IMR-90 (cell line): Measurements from ENCODE around the gene CINP. TPM values are rescaled to one million over a fixed set of nuclear protein-coding genes. Genes with fewer than 3 reads are reported as not detected.

Experiments
- ATAC-seq: fragments of 200-7000 bp; cut with Tn5 transposase; 2 replicates; pipeline ENCODE4 v1.9.1; 2020; ENCODE audit warnings: low read depth, mild to moderate bottlenecking, moderate library complexity
- BruUV-seq: library from RNA; stranded (reverse); fragments of 400-500 nt; replicated peaks from 2 replicates; lab custom pipeline; 2021; lab: Mats Ljungman, UMichigan
- CTCF ChIA-PET: fragments of 300-600 bp; formaldehyde crosslinking; extraction: SDS; loops from one replicate; lab custom pipeline; 2021; ENCODE audit warnings: antibody characterized with exemption; lab: Yijun Ruan, JAX
- POLR2A ChIA-PET: fragments of 300-600 bp; sonication (Branson Sonifier 250); formaldehyde crosslinking; loops from one replicate; lab custom pipeline; 2022; ENCODE audit warnings: antibody characterized with exemption; ENCODE audit not compliant: unreplicated experiment; lab: Charles Lee
- DNase-seq: peaks from one replicate; pipeline ENCODE4 v3.0.0; 2013
- H2AFZ ChIP-seq: replicated peaks from 2 replicates; pipeline ENCODE3; 2013; ENCODE audit warnings: low read length, mild to moderate bottlenecking; ENCODE audit not compliant: poor library complexity
- H2AK5ac ChIP-seq: 2 replicates; pipeline ENCODE4 v1.6.1; 2013; ENCODE audit warnings: low read depth, low read length, inconsistent platforms
- H2AK9ac ChIP-seq: replicated peaks from 2 replicates; pipeline ENCODE3; 2013; ENCODE audit warnings: mild to moderate bottlenecking, low read depth, low read length, moderate library complexity; ENCODE audit not compliant: poor library complexity
- H2BK120ac ChIP-seq: 2 replicates; pipeline ENCODE4 v1.6.1; 2013; ENCODE audit warnings: low read depth, low read length, inconsistent platforms
- H2BK15ac ChIP-seq: 3 replicates; pipeline ENCODE4 v1.6.1; 2013; ENCODE audit warnings: low read depth, low read length, inconsistent platforms
- H2BK20ac ChIP-seq: 2 replicates; pipeline ENCODE4 v1.6.1; 2013; ENCODE audit warnings: low read depth, mild to moderate bottlenecking, inconsistent platforms, low read length, moderate library complexity
- H2BK5ac ChIP-seq: 2 replicates; pipeline ENCODE4 v1.6.1; 2013; ENCODE audit warnings: mild to moderate bottlenecking, low read depth, low read length, inconsistent platforms; ENCODE audit not compliant: poor library complexity, severe bottlenecking
- H3K14ac ChIP-seq: replicated peaks from 2 replicates; pipeline ENCODE4 v1.6.1; 2013; ENCODE audit warnings: low read depth, low read length, inconsistent platforms
- H3K18ac ChIP-seq: 2 replicates; pipeline ENCODE4 v1.6.1; 2013; ENCODE audit warnings: low read depth, low read length, control low read depth
- H3K23ac ChIP-seq: 2 replicates; pipeline ENCODE4 v1.6.1; 2013; ENCODE audit warnings: low read depth, low read length, inconsistent platforms
- H3K27ac ChIP-seq: 2 replicates; pipeline ENCODE4 v1.5.1; 2013; ENCODE audit warnings: mild to moderate bottlenecking, control low read depth, low read length; ENCODE audit not compliant: insufficient read depth
- H3K27me3 ChIP-seq: 2 replicates; pipeline ENCODE4 v1.6.1; 2013; ENCODE audit warnings: low read length; ENCODE audit not compliant: control insufficient read depth, insufficient read depth
- H3K36me3 ChIP-seq: 2 replicates; pipeline ENCODE4 v1.6.1; 2013; ENCODE audit warnings: low read length, mixed read lengths; ENCODE audit not compliant: control insufficient read depth, insufficient read depth
- H3K4ac ChIP-seq: 2 replicates; pipeline ENCODE4 v1.6.1; 2013; ENCODE audit warnings: low read depth, low read length, inconsistent platforms
- H3K4me1 ChIP-seq: 2 replicates; pipeline ENCODE4 v1.6.1; 2013; ENCODE audit warnings: low read length, mixed read lengths; ENCODE audit not compliant: control insufficient read depth, insufficient read depth
- H3K4me2 ChIP-seq: 2 replicates; pipeline ENCODE4 v1.6.1; 2013; ENCODE audit warnings: low read depth, mild to moderate bottlenecking, control low read depth, low read length, moderate library complexity
- H3K4me3 ChIP-seq: 2 replicates; pipeline ENCODE4 v1.5.1; 2013; ENCODE audit warnings: low read depth, mild to moderate bottlenecking, control low read depth, low read length, moderate library complexity; ENCODE audit not compliant: insufficient read depth
- H3K56ac ChIP-seq: 2 replicates; pipeline ENCODE4 v1.6.1; 2013; ENCODE audit warnings: low read length, inconsistent platforms; ENCODE audit not compliant: insufficient read depth; ENCODE audit errors: extremely low read depth
- H3K79me1 ChIP-seq, 2 experiments: 2 replicates each; pipeline ENCODE4 v1.6.1; 2013; ENCODE audit warnings: low read length in 2 of 2, inconsistent platforms in 1 of 2, low read depth in 1 of 2
- H3K9ac ChIP-seq: 2 replicates; pipeline ENCODE4 v1.6.1; 2013; ENCODE audit warnings: low read depth, low read length, control low read depth
- H3K9me1 ChIP-seq: 2 replicates; pipeline ENCODE4 v1.6.1; 2013; ENCODE audit warnings: low read length, inconsistent platforms; ENCODE audit not compliant: insufficient read depth
- H3K9me3 ChIP-seq: 2 replicates; pipeline ENCODE4 v1.6.1; 2013; ENCODE audit warnings: low read length; ENCODE audit not compliant: control insufficient read depth, insufficient read depth
- H4K20me1 ChIP-seq: 2 replicates; pipeline ENCODE4 v1.6.1; 2013; ENCODE audit warnings: low read length, inconsistent platforms; ENCODE audit not compliant: insufficient read depth
- H4K5ac ChIP-seq: 2 replicates; pipeline ENCODE4 v1.6.1; 2013; ENCODE audit warnings: mild to moderate bottlenecking, low read depth, low read length, control low read depth
- H4K8ac ChIP-seq, 2 experiments: 2 replicates each; pipeline ENCODE4 v1.6.1; 2013; ENCODE audit warnings: low read depth in 2 of 2, low read length in 2 of 2, control low read depth in 1 of 2, inconsistent platforms in 1 of 2
- H4K91ac ChIP-seq: 2 replicates; pipeline ENCODE4 v1.6.1; 2013; ENCODE audit warnings: low read depth, low read length, inconsistent platforms; ENCODE audit not compliant: insufficient read depth
- MAZ ChIP-seq: IDR thresholded peaks from 2 replicates; pipeline ENCODE4 v1.6.1; 2012; ENCODE audit warnings: low read depth, mild to moderate bottlenecking, low read length, improper control_type of control experiment, moderate library complexity, borderline replicate concordance
- MXI1 ChIP-seq: IDR thresholded peaks from 2 replicates; pipeline ENCODE4 v1.6.1; 2012; ENCODE audit warnings: low read depth, mild to moderate bottlenecking, low read length, moderate library complexity, borderline replicate concordance
- POLR2A ChIP-seq: IDR thresholded peaks from 2 replicates; pipeline ENCODE4 v1.6.1; 2012; ENCODE audit warnings: mild to moderate bottlenecking, low read depth, low read length
- RCOR1 ChIP-seq: IDR thresholded peaks from 2 replicates; pipeline ENCODE4 v1.6.1; 2012; ENCODE audit warnings: mild to moderate bottlenecking, low read length, improper control_type of control experiment; ENCODE audit not compliant: insufficient replicate concordance
- SMC3 ChIP-seq: fragments of 150-350 bp; IDR thresholded peaks from 2 replicates; pipeline ENCODE4 v1.6.1; 2016; ENCODE audit warnings: low read depth, mild to moderate bottlenecking, antibody characterized with exemption, low read length, moderate library complexity
- WGBS, 2 experiments: methylation state at CpG; one replicate each; pipeline versions ENCODE4 v1.1.5 to v1.1.7; 2013; ENCODE audit warnings: missing lambda C conversion rate in 2 of 2; ENCODE audit not compliant: insufficient read length in 1 of 2; ENCODE audit errors: extremely low coverage in 2 of 2; 5-methylcytosine and 5-hydroxymethylcytosine counted together
- dilution Hi-C: fragments of 300-500 bp; cut with HindIII; formaldehyde crosslinking; loops from one replicate; pipeline ENCODE4 v1.14.3; 2018; ENCODE audit warnings: low sequenced_read_pairs; ENCODE audit not compliant: unreplicated experiment
- in situ Hi-C: fragments of 300-500 bp; cut with MboI; formaldehyde crosslinking; loops from 3 replicates; pipeline ENCODE4 v1.14.3; 2019; ENCODE audit warnings: low sequenced_read_pairs, inconsistent platforms, mixed read lengths
- intact Hi-C: fragments of 100-400 bp; cut with micrococcal nuclease; formaldehyde crosslinking; loops from 2 replicates; pipeline ENCODE4 v1.10.0; 2022
- polyA plus RNA-seq, 3 experiments: library from polyadenylated mRNA; depleted of rRNA; stranded (reverse); fragments of >200 nt; gene quantifications; 2 replicates each; pipeline ENCODE4 v1.2.3, GENCODE V29; 2012; ENCODE audit warnings: low replicate concordance in 1 of 3
- total RNA-seq: library from RNA; depleted of rRNA; stranded (reverse); fragments of >200 nt; gene quantifications from 2 replicates; pipeline ENCODE4 v1.2.3, GENCODE V29; 2012
- TF ChIP-seq, protein P1 (sequence below): conservative IDR thresholded peaks from 2 replicates; pipeline ENCODE4 v1.5.1; 2012; ENCODE audit warnings: mild to moderate bottlenecking, low read depth, low read length, improper control_type of control experiment
- TF ChIP-seq, protein P2 (sequence below): fragments of 150-350 bp; IDR thresholded peaks from 2 replicates; pipeline ENCODE4 v1.6.1; 2016; ENCODE audit warnings: low read depth, mild to moderate bottlenecking, low read length, moderate library complexity, borderline replicate concordance
- TF ChIP-seq, protein P3 (sequence below): fragments of 150-350 bp; IDR thresholded peaks from 2 replicates; pipeline ENCODE4 v1.6.1; 2017; ENCODE audit warnings: mild to moderate bottlenecking, antibody characterized with exemption, low read length, low read depth

Gene CINP
- total and polyA plus RNA-seq, 2 of the 4 experiments (the other 2 are of a cell fraction) = 41.9 to 56.4 TPM

DNA sequence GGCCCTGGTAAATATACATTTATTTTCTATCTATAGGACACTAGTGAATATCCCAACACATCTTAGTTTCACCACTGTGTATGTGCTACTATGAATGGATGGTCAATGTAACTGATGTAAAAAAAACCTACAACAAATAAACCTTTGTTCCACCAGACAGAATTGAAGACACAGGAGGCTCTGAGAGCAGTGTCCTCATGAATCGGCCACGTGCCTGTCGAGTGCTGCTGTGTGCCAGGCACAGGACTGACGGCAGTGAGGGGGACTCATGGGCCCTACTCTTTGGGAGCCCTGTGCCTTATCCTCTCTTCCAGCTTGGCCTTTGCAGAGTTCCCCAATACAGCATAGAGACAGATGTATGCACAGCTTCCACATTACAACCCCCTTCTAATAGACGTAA is 18.2 kb downstream of the CINP start:
- Histone ChIP-seq H2BK15ac (no peak overlapping the region), H2AFZ (no peak overlapping the region), H3K4me1 (no peaks in the 10 kb centered on the region), H2BK20ac (no peak overlapping the region), H3K9me1 (no peaks in the 10 kb centered on the region), H3K27ac (no peak overlapping the region), H3K4me3 (no peak overlapping the region), H4K8ac (no peak overlapping the region), H3K56ac (no peak overlapping the region), H3K4ac (no peak overlapping the region), H3K79me1 (no peaks in the 10 kb centered on the region), H3K36me3 (peaks cover 50% of the 10 kb centered on the region), H3K23ac (no peak overlapping the region), H3K27me3 (no peaks in the 10 kb centered on the region), H4K20me1 (no peaks in the 10 kb centered on the region; the same call in 1 of the 2 replicates), H2AK5ac (no peak overlapping the region), H3K9me3 (no peaks in the 10 kb centered on the region), H4K5ac (no peak overlapping the region), H3K14ac (no peak overlapping the region), H3K4me2 (no peak overlapping the region), H3K9ac (no peak overlapping the region), H2BK120ac (no peak overlapping the region), H3K18ac (no peak overlapping the region), H2BK5ac (no peak overlapping the region), H2AK9ac (no peak overlapping the region), H4K91ac (no peak overlapping the region)
- ChIA-PET POLR2A (no interaction called here), CTCF (no interaction called here)
- TF ChIP-seq POLR2A (no peak), RCOR1 (no peak), MXI1 (no peak), MAZ (no peak), SMC3 (no peak)
- TF ChIP-seq, protein P1, sequence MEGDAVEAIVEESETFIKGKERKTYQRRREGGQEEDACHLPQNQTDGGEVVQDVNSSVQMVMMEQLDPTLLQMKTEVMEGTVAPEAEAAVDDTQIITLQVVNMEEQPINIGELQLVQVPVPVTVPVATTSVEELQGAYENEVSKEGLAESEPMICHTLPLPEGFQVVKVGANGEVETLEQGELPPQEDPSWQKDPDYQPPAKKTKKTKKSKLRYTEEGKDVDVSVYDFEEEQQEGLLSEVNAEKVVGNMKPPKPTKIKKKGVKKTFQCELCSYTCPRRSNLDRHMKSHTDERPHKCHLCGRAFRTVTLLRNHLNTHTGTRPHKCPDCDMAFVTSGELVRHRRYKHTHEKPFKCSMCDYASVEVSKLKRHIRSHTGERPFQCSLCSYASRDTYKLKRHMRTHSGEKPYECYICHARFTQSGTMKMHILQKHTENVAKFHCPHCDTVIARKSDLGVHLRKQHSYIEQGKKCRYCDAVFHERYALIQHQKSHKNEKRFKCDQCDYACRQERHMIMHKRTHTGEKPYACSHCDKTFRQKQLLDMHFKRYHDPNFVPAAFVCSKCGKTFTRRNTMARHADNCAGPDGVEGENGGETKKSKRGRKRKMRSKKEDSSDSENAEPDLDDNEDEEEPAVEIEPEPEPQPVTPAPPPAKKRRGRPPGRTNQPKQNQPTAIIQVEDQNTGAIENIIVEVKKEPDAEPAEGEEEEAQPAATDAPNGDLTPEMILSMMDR = no peak
- TF ChIP-seq, protein P2, sequence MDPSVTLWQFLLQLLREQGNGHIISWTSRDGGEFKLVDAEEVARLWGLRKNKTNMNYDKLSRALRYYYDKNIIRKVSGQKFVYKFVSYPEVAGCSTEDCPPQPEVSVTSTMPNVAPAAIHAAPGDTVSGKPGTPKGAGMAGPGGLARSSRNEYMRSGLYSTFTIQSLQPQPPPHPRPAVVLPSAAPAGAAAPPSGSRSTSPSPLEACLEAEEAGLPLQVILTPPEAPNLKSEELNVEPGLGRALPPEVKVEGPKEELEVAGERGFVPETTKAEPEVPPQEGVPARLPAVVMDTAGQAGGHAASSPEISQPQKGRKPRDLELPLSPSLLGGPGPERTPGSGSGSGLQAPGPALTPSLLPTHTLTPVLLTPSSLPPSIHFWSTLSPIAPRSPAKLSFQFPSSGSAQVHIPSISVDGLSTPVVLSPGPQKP = no peak
- TF ChIP-seq, protein P3, sequence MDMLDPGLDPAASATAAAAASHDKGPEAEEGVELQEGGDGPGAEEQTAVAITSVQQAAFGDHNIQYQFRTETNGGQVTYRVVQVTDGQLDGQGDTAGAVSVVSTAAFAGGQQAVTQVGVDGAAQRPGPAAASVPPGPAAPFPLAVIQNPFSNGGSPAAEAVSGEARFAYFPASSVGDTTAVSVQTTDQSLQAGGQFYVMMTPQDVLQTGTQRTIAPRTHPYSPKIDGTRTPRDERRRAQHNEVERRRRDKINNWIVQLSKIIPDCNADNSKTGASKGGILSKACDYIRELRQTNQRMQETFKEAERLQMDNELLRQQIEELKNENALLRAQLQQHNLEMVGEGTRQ = no peak
- intact Hi-C loops = no loop called here
- dilution Hi-C loops = no loop called here
- no TSS peak for BruUV-seq
- DNase-seq (no peak), ATAC-seq (no peak)
- 95% methylated on average over 4 of the region's 5 CpGs; no CpG with 5 or more reads in 1 of the 2 experiments for WGBS, 2 experiments
- in situ Hi-C loops = no loop called here
